HFFc6 (cell line): ENCODE measurements around the gene TBX6. TPM values are rescaled to one million over a fixed set of nuclear protein-coding genes. Genes with fewer than 3 reads are reported as not detected.

Experiments used
- DNase-seq: peaks from one replicate; pipeline ENCODE4 v3.0.0-alpha.2; 2018
- H3K27ac Mint-ChIP-seq: 2 replicates; pipeline ENCODE4 v1.8.0; 2020; ENCODE audit warnings: mild to moderate bottlenecking, mixed read lengths
- H3K27me3 Mint-ChIP-seq: 2 replicates; pipeline ENCODE4 v1.8.0; 2021; ENCODE audit warnings: mild to moderate bottlenecking, moderate library complexity, mixed read lengths; ENCODE audit not compliant: insufficient read depth
- H3K36me3 Mint-ChIP-seq: 2 replicates; pipeline ENCODE4 v1.8.0; 2021; ENCODE audit warnings: low read depth, mixed read lengths
- H3K4me1 Mint-ChIP-seq: 2 replicates; pipeline ENCODE4 v1.8.0; 2020; ENCODE audit warnings: low read depth, mixed read lengths
- H3K4me3 Mint-ChIP-seq: 2 replicates; pipeline ENCODE4 v1.8.0; 2020; ENCODE audit warnings: mild to moderate bottlenecking, moderate library complexity, mixed read lengths
- H3K9me3 Mint-ChIP-seq: 2 replicates; pipeline ENCODE4 v1.8.0; 2020; ENCODE audit warnings: mild to moderate bottlenecking, mixed read lengths
- CTCF ChIP-seq: fragments of 200-600 bp; sonication (generic); IDR thresholded peaks from 2 replicates; pipeline ENCODE4 v1.5.0; 2021; ENCODE audit warnings: antibody characterized with exemption, mild to moderate bottlenecking
- total RNA-seq, 6 experiments: library from RNA; stranded (reverse); fragmentation: NEBNext Ultra II Directional; extraction: Animal tissue kit (Norgen Biotek cat#: 25700); gene quantifications; 2 replicates in 1 of 6; 3 replicates in 5 of 6; pipeline ENCODE4 v1.2.3, GENCODE V29; 2021

The TBX6 gene
- total RNA-seq, 6 experiments from 2014 or later: 0.16 to 0.33 (median 0.26) TPM

DNA sequence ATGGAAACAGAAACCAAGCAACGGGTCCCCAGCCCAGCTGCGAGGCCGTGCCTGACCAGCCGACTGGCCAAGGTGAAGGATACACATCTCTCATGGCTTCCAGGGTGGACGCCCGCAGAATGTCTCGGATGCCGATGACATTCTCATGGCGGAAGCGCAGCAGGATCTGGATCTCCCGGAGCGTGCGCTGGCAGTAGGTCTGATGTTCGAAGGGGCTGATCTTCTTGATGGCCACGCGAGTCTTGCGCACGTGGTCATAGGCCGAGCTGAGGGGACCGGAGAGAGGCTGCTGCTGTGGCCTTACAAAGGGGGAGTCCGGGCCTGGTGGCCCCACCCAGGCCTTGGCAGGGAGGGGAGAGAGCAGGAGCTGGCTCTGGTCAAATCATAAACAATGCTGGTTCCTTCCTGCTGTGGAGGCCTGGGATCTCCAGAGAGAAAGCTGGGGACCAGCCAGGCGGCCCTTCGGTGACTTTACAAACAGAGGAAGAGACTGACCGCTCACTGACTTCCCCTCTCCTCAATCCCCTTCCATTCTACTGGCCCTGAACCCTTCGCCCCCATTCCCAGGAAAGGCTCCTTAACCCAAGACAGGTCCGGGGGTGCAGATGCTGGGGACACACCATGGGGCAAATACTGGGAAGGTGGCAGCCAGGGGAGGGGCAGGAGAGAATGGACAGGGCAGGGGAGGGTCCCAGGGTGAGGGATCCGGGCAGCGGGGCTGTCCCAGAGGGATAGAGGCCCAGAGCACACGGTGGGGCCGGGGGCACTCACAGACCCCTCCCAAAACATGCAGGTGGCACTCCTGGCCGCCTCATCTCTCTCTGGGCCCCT is 30.2 kb upstream of the TBX6 start:
- Mint-ChIP-seq H3K9me3 (no peaks in the 10 kb centered on the region), H3K4me3 (peak overlapping the region; percentile 91), H3K27me3 (no peaks in the 10 kb centered on the region; the same call in 1 of the 2 replicates), H3K27ac (peak overlapping the region; percentile 77), H3K4me1 (peaks cover 27% of the 10 kb centered on the region), H3K36me3 (0 out of 2 replicates have a peak, but pooled peaks cover 5% of the 10 kb centered on the region)
- TF ChIP-seq CTCF: no peak
- no peak for DNase-seq

- Mint-ChIP-seq H3K27ac (no peak overlapping the region), H3K4me3 (no peak overlapping the region)
These were observed 28.8 kb upstream of the TBX6 start for GRCh38 chr16:30120340-30121105.

DNA sequence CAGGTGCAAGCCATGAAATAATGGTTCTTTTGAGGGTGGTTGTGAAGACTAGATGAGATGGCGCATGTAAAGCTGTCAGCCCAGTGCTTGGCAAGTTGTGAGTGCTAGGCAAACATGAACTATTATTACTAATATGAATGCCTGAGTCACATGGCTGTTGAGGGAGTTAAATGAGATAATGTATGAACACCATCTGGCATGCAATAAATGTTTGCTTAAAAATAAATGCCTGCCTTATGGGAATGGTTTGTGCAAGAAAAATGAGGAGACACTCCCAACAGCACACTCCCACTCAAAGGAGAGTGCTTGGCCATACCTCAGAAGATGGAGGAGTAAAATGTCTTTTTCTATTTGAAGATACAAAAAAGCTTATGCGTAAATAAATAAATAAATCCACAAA is 27.7 kb upstream of the TBX6 start:
- H3K27ac Mint-ChIP-seq: no peak overlapping the region
- no peak for DNase-seq
- 0 out of 2 replicates have a peak, but pooled peaks cover 5% of the 10 kb centered on the region for H3K36me3 Mint-ChIP-seq
- peaks cover 22% of the 10 kb centered on the region for H3K4me1 Mint-ChIP-seq
- H3K4me3 Mint-ChIP-seq: no peak overlapping the region
- H3K27me3 Mint-ChIP-seq: no peaks in the 10 kb centered on the region; the same call in none of the 2 replicates
- TF ChIP-seq CTCF: no peak
- no peaks in the 10 kb centered on the region for H3K9me3 Mint-ChIP-seq

More at GRCh38 chr16:30120340-30121105, 28.8 kb upstream of the TBX6 start:
- Mint-ChIP-seq H3K9me3 (no peaks in the 10 kb centered on the region), H3K27me3 (no peaks in the 10 kb centered on the region; the same call in none of the 2 replicates), H3K4me1 (peaks cover 27% of the 10 kb centered on the region), H3K36me3 (0 out of 2 replicates have a peak, but pooled peaks cover 5% of the 10 kb centered on the region)
- TF ChIP-seq CTCF: no peak
- no peak for DNase-seq

- H3K36me3 Mint-ChIP-seq: 0 out of 2 replicates have a peak, but pooled peaks cover 5% of the 10 kb centered on the region
These were observed 26.0 kb upstream of the TBX6 start for GRCh38 chr16:30117768-30118167.

More at GRCh38 chr16:30117768-30118167, 26.0 kb upstream of the TBX6 start:
- DNase-seq: no peak
- H3K27me3 Mint-ChIP-seq: no peaks in the 10 kb centered on the region; the same call in none of the 2 replicates
- TF ChIP-seq CTCF: no peak
- no peak overlapping the region for H3K4me3 Mint-ChIP-seq
- H3K4me1 Mint-ChIP-seq: peaks cover 30% of the 10 kb centered on the region
- H3K9me3 Mint-ChIP-seq: no peaks in the 10 kb centered on the region
- no peak overlapping the region for H3K27ac Mint-ChIP-seq
